ENCODE data around the gene IRAK4.

IRAK4 gene

GRCh38 chr12:43766291-43766690 lies 7.5 kb downstream of the IRAK4 start:
- no peak for DNase-seq (ENCODE audit: low read depth)

GRCh38 chr12:43776498-43776897 lies 17.7 kb downstream of the IRAK4 start:
- DNase-seq (ENCODE audit: low read depth) = no peak

DNA sequence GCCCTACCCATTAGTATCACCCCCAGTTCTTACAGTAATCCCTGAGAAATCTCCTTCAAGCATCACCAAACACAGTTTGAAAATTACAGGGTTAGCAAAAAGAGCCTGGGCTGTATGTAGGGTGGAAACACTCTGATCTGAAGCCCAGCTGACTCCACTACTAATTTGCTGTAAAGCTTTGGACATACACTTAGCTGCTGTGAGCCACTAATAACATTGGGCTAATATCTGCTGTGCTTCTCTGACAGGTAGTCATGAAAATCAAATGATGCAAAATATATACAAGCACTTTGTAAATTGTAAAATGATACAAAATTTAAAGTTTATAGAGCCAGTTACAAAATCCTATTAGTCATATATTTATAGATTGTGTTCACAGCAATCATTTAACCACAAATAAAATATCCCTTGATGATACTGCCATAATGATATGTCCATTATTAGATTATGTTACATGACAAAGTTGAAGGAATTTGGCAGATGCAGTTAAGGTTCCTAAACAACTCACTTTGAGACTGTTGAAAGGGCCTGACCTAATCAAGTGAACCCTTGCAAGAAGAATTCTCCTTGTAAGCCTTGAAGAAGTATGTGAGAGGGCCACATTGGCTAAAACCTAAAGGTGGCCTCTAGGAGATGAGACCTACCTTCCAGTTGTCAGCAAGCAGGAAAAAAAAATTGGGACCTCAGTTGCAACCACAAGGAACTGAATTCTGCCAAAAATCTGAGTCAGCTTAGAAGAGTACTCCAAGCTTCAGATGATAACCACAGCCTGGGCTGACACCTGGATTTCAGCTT lies 28.3 kb downstream of the IRAK4 start:
- DNase-seq (ENCODE audit: low read depth) = no peak

GRCh38 chr12:43789941-43790340 lies 31.2 kb downstream of the IRAK4 start:
- no peak for DNase-seq (ENCODE audit: low read depth)

- DNase-seq (ENCODE audit: low read depth) = no peak
Measured at GRCh38 chr12:43795716-43796280, 37.0 kb downstream of the IRAK4 start.

- no peak for DNase-seq (ENCODE audit: low read depth)
Measured at GRCh38 chr12:43797561-43798217, 38.9 kb downstream of the IRAK4 start.

GRCh38 chr12:43805149-43805859 lies 46.6 kb downstream of the IRAK4 start:
- DNase-seq (ENCODE audit: low read depth) = no peak

DNA sequence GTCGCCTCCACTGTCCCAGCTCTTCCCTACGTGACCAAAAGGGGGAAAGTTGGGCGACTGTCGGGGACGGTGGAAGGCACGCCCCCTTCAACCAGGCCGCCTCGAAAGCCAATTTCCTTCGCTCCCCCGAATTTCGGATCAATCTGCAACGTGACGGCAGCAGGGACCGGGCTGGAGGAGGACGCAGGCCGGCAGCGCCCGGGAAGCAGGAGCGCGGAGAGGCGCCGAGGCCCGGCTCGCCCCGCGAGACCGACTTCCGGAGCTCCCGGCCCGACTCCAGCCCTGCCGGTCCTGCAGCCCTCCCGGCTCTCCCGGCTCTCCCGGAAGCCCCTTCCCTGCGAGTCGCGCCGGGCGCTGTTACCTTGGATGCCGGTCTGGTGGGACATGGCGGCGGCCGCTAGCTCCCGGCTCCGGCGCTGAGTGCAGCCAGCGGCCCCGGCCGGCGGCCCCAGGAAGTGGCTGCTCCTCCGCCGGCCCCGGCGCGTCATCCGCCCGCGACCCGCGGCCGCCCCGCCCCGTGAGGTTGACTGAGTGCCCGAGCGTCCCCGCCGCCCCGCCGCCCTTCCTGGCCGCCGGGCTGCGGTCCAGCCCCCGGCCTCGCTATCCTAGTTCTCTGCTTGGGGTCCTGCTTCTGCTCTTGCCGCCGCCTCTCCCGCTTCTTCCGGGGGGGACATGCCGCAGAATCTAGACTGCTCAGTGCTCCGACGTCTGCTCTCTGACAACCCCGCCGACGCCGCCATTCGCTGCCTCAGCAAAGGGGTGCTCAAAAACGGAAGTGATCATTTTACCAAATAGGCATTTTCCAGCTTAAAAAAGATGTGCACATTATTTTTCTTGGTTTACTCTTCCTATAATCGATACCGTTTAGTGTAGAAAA lies 47.3 kb downstream of the IRAK4 start, which contains the start of gene TWF1:
TWF1 (minus strand) TSS at position 458 of the 877 bp plus-strand sequence; CDS start at position 386, 72 bp downstream.
- peak; percentile 72 for DNase-seq (ENCODE audit: low read depth)

GRCh38 chr12:43806737-43807072 lies 48.0 kb downstream of the IRAK4 start:
- DNase-seq (ENCODE audit: low read depth) = no peak

DNA sequence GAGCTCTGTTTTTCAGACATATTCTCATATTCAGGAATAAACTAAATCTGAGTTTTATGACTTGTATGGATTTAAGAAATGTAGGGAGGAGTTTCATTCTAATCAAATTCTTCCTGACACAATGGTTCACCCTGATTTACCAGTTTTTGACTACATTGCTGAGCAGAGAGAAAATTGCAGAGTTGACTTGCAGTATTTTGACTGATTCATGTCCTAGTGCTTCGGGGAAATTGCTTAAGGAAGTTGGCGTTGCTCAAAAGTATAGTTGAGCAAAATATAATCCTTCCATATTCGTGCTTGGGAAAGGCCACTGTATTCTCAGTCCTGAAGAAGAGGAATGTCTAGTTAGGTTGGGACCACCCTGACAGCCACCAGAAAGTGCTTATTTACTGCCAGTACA lies 48.6 kb downstream of the IRAK4 start:
- DNase-seq (ENCODE audit: low read depth) = no peak

DNA sequence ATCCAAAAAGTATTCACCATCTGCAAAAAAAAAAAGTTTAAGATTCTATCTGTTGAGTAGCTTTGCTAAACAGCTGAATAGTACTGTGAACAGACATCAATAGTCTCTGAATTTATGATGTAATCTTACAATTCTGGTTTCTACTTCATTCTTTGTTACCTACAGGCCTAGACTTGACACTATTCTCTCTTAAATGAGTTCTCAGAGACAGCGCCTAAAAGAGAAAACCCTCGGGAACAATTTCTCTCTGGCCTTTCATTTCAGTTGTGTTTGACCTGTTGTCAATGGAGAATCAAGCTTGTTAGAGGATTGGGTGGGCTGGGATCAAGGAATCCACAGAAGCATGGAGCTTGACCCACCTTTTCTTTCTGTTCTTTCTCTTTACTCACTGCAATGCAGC lies 53.3 kb downstream of the IRAK4 start:
- no peak for DNase-seq (ENCODE audit: low read depth)

- no peak for DNase-seq (ENCODE audit: low read depth)
Measured at GRCh38 chr12:43812926-43813325, 54.2 kb downstream of the IRAK4 start.

DNA sequence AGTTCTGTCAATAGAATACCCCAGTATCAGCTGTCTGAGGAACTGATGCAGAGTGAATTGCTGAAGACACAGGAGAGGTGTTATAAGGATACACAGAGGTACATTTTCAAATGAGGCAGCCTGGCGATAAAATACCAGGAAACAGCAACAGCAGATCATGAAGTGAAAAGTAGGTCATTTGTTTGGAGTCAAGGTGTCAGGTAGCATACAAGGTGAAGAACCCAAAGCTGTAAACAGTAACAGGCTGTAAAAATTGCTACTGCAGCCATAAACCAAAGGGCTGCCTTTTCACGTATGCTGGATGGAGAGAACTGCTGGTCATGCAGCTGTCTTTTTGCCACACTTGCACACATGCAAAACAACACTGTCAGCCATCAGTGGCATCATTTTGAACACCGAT lies 56.7 kb downstream of the IRAK4 start:
- no peak for DNase-seq (ENCODE audit: low read depth)

- no peak for DNase-seq (ENCODE audit: low read depth)
Measured at GRCh38 chr12:43816168-43816567, 57.4 kb downstream of the IRAK4 start.

DNA sequence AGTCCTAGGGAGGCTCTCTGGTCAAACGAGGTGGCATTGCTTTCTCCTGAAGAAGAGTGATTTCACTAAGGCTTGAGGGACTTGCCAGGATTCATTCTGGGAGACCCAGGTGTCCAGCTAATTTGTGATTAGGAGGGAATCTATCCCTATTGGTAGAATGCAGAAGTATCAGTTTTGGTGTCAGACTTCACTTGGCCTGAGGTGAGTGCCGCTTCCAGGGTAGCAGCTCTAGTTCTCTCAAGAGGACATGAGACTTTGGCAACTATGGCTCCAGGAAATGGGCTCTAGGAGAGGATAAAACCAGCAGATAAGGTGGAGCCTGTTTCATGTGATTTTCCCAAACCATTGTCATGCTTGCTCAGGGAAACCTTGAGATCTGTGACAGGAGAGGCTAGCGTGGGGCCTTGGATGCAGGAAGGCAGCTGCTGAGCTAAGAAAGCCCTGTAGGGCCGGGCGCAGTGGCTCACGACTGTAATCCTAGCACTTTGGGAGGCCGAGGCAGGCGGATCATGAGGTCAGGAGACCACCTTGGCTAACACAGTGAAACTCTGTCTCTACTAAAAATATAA lies 65.5 kb downstream of the IRAK4 start:
- DNase-seq (ENCODE audit: low read depth) = no peak

- no peak for DNase-seq (ENCODE audit: low read depth)
Measured at GRCh38 chr12:43826681-43827080, 67.9 kb downstream of the IRAK4 start.

DNA sequence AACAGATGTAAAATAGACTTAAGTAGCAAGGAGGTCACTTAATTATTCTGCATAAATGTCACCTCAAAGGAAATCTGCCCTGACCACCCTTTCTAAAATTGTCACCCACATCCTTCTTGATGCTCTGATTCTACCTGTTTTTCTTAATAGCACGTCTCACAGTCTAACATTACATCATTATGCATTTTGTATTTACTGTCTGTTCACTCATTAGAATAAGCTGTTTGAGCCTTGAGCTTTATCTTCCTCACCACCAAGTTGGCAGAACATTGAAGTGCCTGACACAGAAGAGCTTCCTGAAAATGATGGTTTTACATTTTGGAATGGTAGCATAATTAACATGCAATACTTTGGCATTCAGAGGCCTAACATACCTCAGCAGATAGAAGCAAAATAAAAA lies 68.3 kb downstream of the IRAK4 start:
- no peak for DNase-seq (ENCODE audit: low read depth)

DNA sequence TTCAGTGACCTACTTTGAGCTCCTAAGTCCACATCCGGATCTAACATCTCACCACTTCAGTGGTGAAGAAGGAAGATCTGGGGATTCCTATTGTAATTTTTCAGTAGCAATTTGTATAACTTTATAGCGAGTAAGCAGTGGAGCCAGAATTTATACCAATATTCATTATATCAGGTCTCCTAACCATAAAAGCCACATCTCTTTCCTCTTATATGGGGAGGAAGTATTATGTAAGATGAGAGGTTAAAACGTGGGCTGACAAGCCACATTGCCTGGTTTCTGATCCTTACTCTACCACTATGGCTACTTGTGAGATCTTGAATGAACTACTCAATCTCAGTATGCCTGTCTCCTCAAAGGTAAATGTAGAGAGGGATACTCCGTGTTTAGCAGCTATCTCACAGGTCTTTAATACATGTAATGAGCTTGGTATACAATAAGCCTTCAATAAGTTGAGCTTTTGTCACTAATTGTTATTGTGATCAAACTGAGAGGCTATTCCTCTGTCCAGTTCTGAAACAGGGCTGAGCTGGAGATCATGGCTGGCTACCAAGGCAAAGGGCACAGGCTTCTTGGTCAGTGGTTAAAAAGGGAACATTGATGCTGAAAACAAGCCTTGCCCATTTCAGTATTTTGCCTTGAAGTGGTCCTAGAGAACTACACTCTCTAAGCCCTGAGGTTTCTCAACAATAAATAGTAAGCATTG lies 73.9 kb downstream of the IRAK4 start:
- no peak for DNase-seq (ENCODE audit: low read depth)

GRCh38 chr12:43835264-43835655 lies 76.5 kb downstream of the IRAK4 start:
- no peak for DNase-seq (ENCODE audit: low read depth)

DNA sequence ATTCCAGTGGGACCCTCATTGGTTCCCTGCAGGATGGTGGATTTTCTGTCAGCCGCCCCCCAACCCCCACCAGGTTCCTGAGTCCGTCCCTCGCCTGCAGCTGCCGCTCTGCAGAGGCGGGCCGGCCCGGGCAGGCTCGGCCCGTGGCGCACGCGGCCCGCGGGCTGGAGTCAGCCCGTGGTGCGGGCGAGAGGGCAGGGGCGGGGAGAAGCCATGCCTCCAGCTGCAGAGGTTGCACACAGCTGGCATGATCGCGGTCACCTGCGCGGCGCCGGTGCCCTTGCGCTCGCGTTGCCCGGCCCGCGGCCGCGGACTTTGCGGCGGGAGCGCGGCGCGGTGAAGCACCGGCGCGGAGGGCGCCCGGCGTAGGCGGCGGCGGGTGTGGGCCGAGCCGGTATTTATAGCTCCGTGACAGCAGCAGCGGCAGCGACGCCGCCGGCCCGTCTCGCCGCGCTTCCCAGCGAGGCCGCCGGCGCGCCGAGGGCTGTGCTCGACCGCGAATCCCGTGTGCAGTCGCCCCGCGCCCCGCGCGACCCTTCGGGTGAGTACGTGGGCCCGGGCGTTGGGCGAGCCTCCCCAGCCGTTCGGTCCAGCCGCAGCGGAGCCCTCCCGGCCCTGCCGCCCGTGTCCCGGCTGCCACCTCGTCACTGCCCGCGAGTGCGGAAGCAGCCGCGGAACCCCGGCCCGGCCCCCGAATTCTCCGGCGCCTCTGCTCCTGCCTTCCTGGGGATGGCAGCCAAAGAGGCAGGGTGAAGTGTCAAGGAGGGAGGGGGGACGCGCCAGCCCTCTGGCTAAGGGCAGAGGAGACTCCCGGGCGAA lies 77.1 kb downstream of the IRAK4 start, which contains the start of gene TMEM117:
TMEM117 (plus strand) TSS at position 426 of the 819 bp plus-strand sequence.
- DNase-seq (ENCODE audit: low read depth) = peak; percentile 30

All from stimulated activated CD8-positive, alpha-beta memory T cell treated with anti-CD3 and anti-CD28 coated beads, Interleukin-12 subunit alpha, Interleukin-12 subunit beta, amount 100 ng/mL, for 1 hour (primary cell).